HG03060 (cell line): ENCODE results near the gene BRIP1.
"Not testable (repeated sequence)": the region's sequence is repeated elsewhere in the genome, so short reads cannot be mapped to it uniquely, and the experiment has no call there.

Source experiments
- ATAC-seq: cut with Tn5 transposase; IDR thresholded peaks from one replicate; pipeline ENCODE4 v1.9.1; 2021; ENCODE audit warnings: low read depth, moderate number of reproducible peaks; ENCODE audit not compliant: unreplicated experiment

Gene BRIP1

DNA sequence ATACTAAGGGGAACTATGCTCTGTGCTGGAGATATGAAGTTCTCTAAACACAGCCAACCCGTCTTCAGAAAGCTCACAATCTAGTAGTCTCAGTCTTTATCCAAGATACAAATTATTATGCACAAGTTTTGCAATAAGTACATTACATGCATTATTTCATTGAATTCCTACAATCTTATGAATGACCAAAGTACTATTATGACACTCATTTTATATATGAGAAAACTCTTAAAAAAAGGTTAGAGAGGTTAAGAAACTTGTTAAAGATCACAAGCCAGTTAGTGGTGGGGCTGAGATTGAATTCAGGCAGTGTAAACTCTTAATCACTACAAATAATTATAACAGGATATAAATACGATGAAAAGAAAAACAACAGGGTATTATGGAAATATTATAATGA, 4.7 kb upstream of the BRIP1 start:
- ATAC-seq = no peak

- no peak for ATAC-seq
Observed at GRCh38 chr17:61867033-61867432, 3.7 kb upstream of the BRIP1 start.

GRCh38 chr17:61863801-61864126, 436 bp upstream of the BRIP1 start:
- peak; percentile 17 for ATAC-seq

DNA sequence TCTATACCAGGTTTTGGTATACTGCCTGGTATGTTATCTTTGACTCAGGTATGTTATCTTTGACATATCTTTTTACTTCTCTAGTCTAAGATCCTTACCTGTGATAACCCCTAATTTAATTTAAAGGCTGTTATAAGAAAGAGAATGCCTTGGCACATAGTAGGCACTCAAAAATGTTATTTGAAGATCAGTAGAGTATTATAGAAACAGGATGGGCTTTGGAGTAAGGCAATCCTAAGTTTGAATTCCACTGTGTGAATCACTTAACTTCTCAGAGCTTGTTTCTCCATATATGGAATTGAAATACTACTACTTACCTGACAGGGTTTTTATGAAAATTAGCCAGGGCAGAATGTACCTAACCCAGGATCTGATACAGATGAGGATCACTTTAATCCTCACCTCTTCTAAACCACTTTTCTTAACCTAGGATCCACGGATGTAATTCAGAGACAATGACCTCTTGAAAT, 1.2 kb downstream of the BRIP1 start:
- ATAC-seq = no peak

DNA sequence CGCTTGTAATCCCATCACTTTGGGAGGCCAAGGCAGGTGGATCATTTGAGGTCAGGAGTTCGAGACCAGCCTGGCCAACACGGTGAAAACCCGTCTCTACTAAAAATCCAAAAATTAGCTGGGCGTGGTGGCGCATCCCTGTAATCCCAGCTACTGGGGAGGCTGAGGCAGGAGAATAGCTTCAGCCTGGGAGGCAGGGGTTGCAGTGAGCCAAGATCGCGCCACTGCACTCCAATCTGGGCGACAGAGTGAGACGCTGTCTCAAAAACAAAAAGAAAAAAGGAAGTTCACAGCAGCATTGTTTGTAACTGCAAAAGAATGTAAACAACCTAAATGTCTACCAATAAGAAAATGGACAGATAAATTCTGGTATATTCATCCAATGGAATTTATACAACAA, 2.9 kb downstream of the BRIP1 start:
- not testable (repeated sequence) for ATAC-seq

GRCh38 chr17:61856035-61856434, 7.3 kb downstream of the BRIP1 start:
- no peak for ATAC-seq

- no peak for ATAC-seq
Observed at GRCh38 chr17:61852857-61853256, 10.5 kb downstream of the BRIP1 start.

DNA sequence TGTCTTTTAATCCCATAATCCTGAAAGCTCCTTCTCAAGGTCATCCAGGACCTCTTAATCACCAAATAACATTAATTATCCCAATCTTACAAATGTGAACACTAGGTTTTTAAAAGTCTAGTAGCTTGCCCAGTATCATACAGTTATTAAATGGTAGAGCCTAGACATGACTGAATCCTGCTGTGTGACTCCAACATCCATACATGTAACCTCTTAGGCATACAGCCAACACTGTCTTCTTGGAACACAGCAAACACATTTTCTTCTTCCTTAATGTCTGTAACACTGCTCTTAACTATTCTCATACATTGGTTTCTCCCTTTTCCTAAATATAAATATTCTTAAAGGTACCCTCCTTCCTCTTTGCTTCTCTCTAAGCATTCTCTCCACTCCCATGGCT, 13.7 kb downstream of the BRIP1 start:
- no peak for ATAC-seq

DNA sequence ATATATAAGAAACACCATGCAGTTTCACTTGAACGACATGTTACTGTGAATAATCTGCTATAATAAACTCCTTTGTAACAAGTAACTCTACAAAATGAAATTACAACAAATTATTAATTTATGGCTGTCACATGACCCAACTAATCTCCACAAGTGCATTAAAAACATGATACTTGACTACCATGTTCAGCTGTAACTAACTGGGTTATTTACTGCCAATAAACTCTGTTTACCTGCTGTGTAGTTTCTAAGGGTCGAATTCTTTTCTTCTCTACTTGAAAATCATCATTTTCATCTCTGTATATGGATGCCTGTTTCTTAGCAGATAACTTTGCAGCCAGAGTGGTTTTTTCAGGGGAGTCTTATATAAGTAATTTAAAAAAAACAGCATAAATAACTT, 14.4 kb downstream of the BRIP1 start:
- no peak for ATAC-seq

GRCh38 chr17:61848247-61848646, 15.1 kb downstream of the BRIP1 start:
- ATAC-seq = no peak

GRCh38 chr17:61847659-61848058, 15.7 kb downstream of the BRIP1 start:
- ATAC-seq = no peak

DNA sequence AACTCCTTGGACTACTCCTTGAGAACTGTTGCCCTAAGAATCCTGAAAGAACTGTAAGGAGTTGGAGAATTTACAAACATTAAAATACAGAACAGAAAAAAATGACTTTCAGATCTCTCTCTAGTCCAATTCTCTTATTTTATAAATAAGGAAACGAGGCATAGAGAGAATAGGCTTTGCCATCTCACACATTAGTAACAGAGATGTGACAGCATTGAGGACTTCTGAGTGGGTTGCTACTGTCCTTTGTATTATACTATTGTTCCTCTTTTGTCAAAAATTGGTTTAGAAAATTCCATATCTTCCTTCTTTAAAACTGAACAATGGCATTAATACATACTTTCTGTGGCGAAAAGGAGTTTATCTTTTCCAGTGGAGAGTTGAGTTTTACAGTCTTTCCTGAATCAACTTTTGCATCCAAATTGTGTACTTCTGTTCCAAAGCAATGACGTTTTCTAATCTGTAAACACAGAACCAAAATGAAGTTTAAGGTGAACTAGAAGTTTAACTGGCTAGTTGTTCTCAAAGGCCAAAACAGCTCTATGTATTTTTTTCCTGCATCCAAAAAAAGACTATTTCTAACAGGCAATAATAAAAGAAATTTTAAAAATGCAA, 16.5 kb downstream of the BRIP1 start:
- ATAC-seq = no peak

DNA sequence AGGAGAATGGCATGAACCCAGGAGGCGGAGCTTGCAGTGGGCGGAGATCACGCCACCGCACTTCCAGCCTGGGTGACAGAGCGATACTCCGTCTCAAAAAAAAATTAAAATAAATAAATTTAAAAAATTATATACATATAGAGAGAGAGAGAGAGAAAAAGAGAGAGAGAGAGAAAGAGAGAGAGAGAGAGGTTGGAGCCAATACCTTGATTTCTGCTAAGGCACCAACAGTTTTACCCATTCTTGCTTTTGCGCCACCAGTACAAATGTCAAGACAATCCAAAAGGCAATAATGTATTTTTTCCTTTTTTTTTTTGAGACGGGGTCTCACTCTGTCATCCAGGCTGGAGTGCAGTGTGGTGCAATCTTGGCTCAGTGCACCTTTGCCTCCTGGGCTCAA, 17.2 kb downstream of the BRIP1 start:
- no peak for ATAC-seq

DNA sequence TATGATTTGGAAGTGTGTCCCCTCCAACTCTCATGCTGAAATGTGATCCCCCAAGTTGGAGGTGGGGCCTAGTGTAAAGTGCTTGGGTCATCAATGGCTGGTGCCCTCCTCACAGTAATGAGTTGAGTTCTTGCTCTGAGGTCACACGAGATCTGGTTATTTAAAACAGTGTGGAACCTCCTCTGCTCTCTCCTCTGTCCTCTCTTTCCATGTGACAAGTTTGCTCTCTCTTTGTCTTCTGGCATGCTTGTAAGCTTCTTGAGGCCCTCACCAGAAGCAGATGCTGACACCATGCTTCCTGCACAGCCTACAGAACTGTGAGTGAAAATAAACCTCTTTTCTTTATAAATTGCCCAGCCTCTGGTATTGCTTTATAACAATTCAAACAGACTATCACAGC, 19.9 kb downstream of the BRIP1 start:
- no peak for ATAC-seq

DNA sequence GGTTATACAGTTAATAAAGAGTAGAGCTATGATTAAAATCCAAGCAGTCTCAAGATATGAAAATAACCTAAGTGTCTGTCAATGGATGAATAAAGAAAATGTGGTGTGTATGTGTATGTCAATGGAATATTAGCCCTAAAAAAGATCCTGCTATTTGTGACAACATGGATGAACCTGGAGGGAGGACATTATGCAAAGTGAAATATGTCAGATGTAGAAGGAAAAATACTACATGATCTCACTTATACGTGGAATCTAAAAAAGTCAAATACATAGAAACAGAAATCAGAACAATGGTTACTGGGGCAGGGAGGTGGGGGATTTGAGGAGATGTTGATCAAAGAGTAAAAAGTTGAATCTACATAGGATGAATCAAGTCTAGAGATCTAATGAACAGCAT, 20.4 kb downstream of the BRIP1 start:
- no peak for ATAC-seq

- no peak for ATAC-seq
Observed at GRCh38 chr17:61839300-61839786, 24.0 kb downstream of the BRIP1 start.

DNA sequence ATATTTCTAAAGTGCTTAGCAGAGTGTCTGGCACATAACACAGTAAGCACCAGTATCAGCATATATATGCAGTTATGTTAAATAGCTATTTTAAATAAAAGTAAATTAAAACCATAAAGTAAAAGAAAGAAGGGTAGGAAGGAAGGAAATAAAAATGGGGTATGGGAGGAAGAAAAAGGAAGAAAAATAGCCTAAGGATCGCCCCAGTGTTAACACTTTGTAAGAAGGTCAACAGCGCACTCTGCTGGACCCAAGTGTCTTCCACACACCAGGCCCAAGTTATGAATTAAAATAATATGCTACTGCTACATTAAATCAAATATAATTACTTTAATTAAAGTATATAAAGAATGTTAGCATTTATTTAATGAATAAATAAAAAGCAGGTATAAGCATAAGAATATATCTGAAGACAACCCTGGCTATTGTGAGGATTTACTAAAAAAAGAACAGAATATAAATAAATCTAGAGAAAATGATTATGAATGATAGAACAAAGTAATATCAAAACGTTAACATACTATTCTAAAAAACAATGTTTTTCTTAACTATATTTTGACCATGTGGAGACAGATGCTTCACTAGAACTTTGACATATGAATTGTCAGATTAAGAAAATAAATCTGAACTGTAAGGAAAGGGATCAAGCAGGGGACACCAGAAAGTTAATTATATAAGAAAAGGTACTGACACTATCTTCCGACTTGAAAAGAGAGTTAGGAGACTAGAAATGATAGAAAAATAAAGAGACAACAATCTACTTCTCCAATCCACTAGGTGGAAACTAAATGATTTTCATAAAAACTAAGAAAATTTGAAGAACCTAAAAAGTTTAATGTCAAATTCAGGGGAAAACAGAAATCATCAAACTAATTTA, 25.9 kb downstream of the BRIP1 start:
- no peak for ATAC-seq

DNA sequence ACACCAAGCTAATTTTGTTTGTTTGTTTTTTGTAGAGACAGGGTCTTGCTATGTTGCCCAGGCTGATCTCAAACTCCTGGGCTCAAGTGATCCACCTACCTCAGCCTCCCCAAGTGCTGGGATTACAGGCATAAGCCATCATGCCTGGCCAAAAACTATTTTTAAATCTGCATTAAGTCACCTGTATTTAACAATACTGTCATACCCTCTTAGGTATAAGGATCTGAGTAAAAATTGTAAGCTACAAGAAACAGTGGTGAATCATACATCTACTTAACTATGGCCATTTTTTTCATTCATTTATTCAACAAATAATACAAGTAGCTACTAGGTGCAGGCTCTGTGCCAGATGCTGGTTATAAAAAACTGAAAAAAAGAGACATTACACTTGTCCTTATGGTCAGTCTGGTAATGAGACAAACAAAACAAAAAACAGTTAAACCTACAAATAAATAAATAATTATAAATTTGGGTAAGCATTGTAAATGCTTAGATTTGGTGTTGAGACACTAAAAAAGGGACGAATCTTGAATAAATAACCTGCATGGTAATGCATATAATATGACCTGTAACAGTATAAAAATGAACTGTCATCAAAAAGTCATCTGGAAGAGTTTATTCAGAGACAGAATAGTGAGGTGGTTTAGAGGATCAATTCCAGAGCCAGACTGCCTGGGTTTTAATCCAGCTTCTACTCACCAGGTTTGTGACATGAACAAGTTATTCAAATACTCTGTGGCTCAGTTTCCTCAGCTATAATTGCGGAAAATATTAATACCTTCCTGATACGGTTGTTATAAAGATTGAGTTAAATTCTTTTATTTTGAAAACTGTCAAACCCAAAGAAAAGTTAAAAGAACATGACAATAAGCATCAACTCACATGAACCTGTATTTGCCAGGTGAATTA, 26.8 kb downstream of the BRIP1 start:
- no peak for ATAC-seq

- no peak for ATAC-seq
Observed at GRCh38 chr17:61835606-61836005, 27.7 kb downstream of the BRIP1 start.

DNA sequence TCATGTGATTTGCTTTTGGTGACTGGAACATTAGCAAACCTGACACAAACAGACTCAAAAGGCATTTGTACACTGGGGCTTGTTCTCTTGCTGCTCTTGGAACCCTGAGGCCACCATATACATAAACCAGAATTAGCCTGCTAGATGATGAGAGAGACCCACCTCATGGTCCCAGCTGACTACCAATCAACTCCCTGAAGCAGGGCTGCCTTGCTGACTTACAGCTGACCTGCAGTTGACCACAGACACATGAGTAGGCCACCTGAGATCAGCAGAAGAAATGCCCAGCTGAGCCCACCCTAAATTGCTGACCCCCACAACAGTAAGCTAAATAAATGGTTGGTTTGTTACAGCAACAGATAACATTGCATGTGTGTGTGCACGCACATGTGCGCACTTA, 28.7 kb downstream of the BRIP1 start:
- no peak for ATAC-seq
